ENCODE measurements around the gene STX3.

- TF ChIP-seq CTCF (IDR thresholded peaks at IDR 0.05; ENCODE audit: insufficient read depth, low read length) (peak; percentile 23), SPI1 (IDR thresholded peaks at IDR 0.05; ENCODE audit: borderline replicate concordance, low read depth) (no peak), REST (IDR thresholded peaks at IDR 0.05; ENCODE audit: insufficient replicate concordance, low read depth) (no peak), POLR2AphosphoS5 (IDR thresholded peaks at IDR 0.05; ENCODE audit: low read depth) (no peak)
Observed at GRCh38 chr11:59802639-59803176, 47.5 kb downstream of the STX3 start.

Measured in HL-60 (cell line).